Measurements from ENCODE around the gene METRN.

- no peak for TF ChIP-seq CTCF (IDR thresholded peaks at IDR 0.05)
- no peak for TF ChIP-seq EP300 (IDR thresholded peaks at IDR 0.05; ENCODE audit: low read depth)
These were observed 36.5 kb downstream of the METRN start for GRCh38 chr16:751152-752006.

Data from transverse colon (tissue), 3 donors.